ENCODE results near the gene GPN2. TPM values are rescaled to one million over a fixed set of nuclear protein-coding genes. Genes with fewer than 3 reads are reported as not detected.
A peak's percentile ranks its signal among the peaks of the same experiment; 100 is the strongest.

GPN2 gene
- total RNA-seq, 1 experiment from 2014 or later: 30.6 TPM

GRCh38 chr1:26856604-26857469 is 33.2 kb downstream of the GPN2 start:
- H3K4me2 ChIP-seq: no peak overlapping the region
- H3K4me1 ChIP-seq (replicated peaks; ENCODE audit: insufficient read depth): peaks cover 79% of the 10 kb centered on the region
- H3K9me3 ChIP-seq (ENCODE audit: insufficient read depth, low read depth): no peaks in the 10 kb centered on the region
- peak; percentile 76 to 77 for DNase-seq
- H4K20me1 ChIP-seq (ENCODE audit: insufficient read depth): no peaks in the 10 kb centered on the region
- no peaks in the 10 kb centered on the region for H3K27me3 ChIP-seq (ENCODE audit: insufficient read depth, low read depth)
- H3K36me3 ChIP-seq (ENCODE audit: low read depth): no peaks in the 10 kb centered on the region
- no peak for TF ChIP-seq EZH2 (IDR thresholded peaks at IDR 0.05; ENCODE audit: low read depth)
- no peak for TF ChIP-seq CTCF (conservative IDR thresholded peaks at IDR 0.05)
- H3F3A ChIP-seq (ENCODE audit: insufficient read depth, low read depth): peaks cover 50% of the 10 kb centered on the region
- no peak overlapping the region for H2AFZ ChIP-seq
- H3K27ac ChIP-seq: peak overlapping the region; percentile 73
- BruUV-seq (replicated peaks): no TSS peak
- H3K4me3 ChIP-seq: no peak overlapping the region
- intact Hi-C loops (cut with micrococcal nuclease; ENCODE audit: unreplicated experiment): no loop called here
- ChIA-PET POLR2A (ENCODE audit: unreplicated experiment) (interaction anchor here (0.5 to 0.6 kb wide), 2 partner anchors 7 to 68 kb away, joined by 3 read pairs; no protein-coding TSS in a partner anchor), CTCF (interaction anchor here (0.6 kb wide), 1 partner anchor 45 kb away, joined by 3 read pairs; no protein-coding TSS in a partner anchor)
- H3K9me2 ChIP-seq (ENCODE audit: insufficient read depth): no peaks in the 10 kb centered on the region
- no peaks in the 10 kb centered on the region for H3K79me2 ChIP-seq (ENCODE audit: low read depth)

- no peaks in the 10 kb centered on the region for H3K9me2 ChIP-seq (ENCODE audit: insufficient read depth)
- H3K4me1 ChIP-seq (replicated peaks; ENCODE audit: insufficient read depth): peaks cover 73% of the 10 kb centered on the region
- H4K20me1 ChIP-seq (ENCODE audit: insufficient read depth): no peaks in the 10 kb centered on the region
- no TSS peak for BruUV-seq (replicated peaks)
- intact Hi-C loops (cut with micrococcal nuclease; ENCODE audit: unreplicated experiment): no loop called here
- H3K4me3 ChIP-seq: no peak overlapping the region
- H3K27ac ChIP-seq: no peak overlapping the region
- no peaks in the 10 kb centered on the region for H3K79me2 ChIP-seq (ENCODE audit: low read depth)
- POLR2A ChIA-PET (ENCODE audit: unreplicated experiment): interaction anchor here (0.8 kb wide), 1 partner anchor 130 kb away, joined by 6 read pairs; no protein-coding TSS in a partner anchor
- no peaks in the 10 kb centered on the region for H3K36me3 ChIP-seq (ENCODE audit: low read depth)
- H3K9me3 ChIP-seq (ENCODE audit: insufficient read depth, low read depth): no peaks in the 10 kb centered on the region
- DNase-seq: no peak
- peaks cover 46% of the 10 kb centered on the region for H3F3A ChIP-seq (ENCODE audit: insufficient read depth, low read depth)
- CTCF ChIA-PET: no interaction called here
- TF ChIP-seq EZH2 (IDR thresholded peaks at IDR 0.05; ENCODE audit: low read depth) (no peak), CTCF (conservative IDR thresholded peaks at IDR 0.05) (no peak)
- H3K4me2 ChIP-seq: no peak overlapping the region
- H3K27me3 ChIP-seq (ENCODE audit: insufficient read depth, low read depth): no peaks in the 10 kb centered on the region
- H2AFZ ChIP-seq: no peak overlapping the region
Measured at GRCh38 chr1:26856181-26856580, 33.9 kb downstream of the GPN2 start.

- no peak overlapping the region for H2AFZ ChIP-seq
- no peaks in the 10 kb centered on the region for H3K79me2 ChIP-seq (ENCODE audit: low read depth)
- H3K27me3 ChIP-seq (ENCODE audit: insufficient read depth, low read depth): no peaks in the 10 kb centered on the region
- no peaks in the 10 kb centered on the region for H3K36me3 ChIP-seq (ENCODE audit: low read depth)
- intact Hi-C loops (cut with micrococcal nuclease; ENCODE audit: unreplicated experiment): no loop called here
- peaks cover 67% of the 10 kb centered on the region for H3K4me1 ChIP-seq (replicated peaks; ENCODE audit: insufficient read depth)
- no peak overlapping the region for H3K4me2 ChIP-seq
- DNase-seq: no peak
- ChIA-PET CTCF (no interaction called here), POLR2A (ENCODE audit: unreplicated experiment) (interaction anchor here (0.8 kb wide), 1 partner anchor 131 kb away, joined by 6 read pairs; no protein-coding TSS in a partner anchor)
- no peak for TF ChIP-seq CTCF (conservative IDR thresholded peaks at IDR 0.05)
- no peak for TF ChIP-seq EZH2 (IDR thresholded peaks at IDR 0.05; ENCODE audit: low read depth)
- H3K9me2 ChIP-seq (ENCODE audit: insufficient read depth): no peaks in the 10 kb centered on the region
- BruUV-seq (replicated peaks): no TSS peak
- H3K27ac ChIP-seq: no peak overlapping the region
- no peaks in the 10 kb centered on the region for H3K9me3 ChIP-seq (ENCODE audit: insufficient read depth, low read depth)
- H3K4me3 ChIP-seq: no peak overlapping the region
- H3F3A ChIP-seq (ENCODE audit: insufficient read depth, low read depth): peaks cover 40% of the 10 kb centered on the region
- no peaks in the 10 kb centered on the region for H4K20me1 ChIP-seq (ENCODE audit: insufficient read depth)
Measured at GRCh38 chr1:26855636-26856035, 34.4 kb downstream of the GPN2 start.

Data from PC-9 (cell line).